GM23248 (cell line): Measurements from ENCODE around the gene CAV2. TPM values are rescaled to one million over a fixed set of nuclear protein-coding genes. Genes with fewer than 3 reads are reported as not detected.
A peak's percentile ranks its signal among the peaks of the same experiment; 100 is the strongest.

Experiments
- DNase-seq: peaks from one replicate; pipeline ENCODE4 v3.0.0-alpha.2; 2015
- H2AFZ ChIP-seq: fragments of 200-600 bp; sonication (generic); 2 replicates; pipeline ENCODE4 v1.6.1; 2016; ENCODE audit warnings: antibody characterized with exemption
- H3F3A ChIP-seq: fragments of 200-600 bp; sonication (generic); 2 replicates; pipeline ENCODE4 v1.6.1; 2016; ENCODE audit warnings: mild to moderate bottlenecking, antibody characterized with exemption, mixed run types; ENCODE audit not compliant: insufficient read depth
- H3K27ac ChIP-seq: fragments of 200-600 bp; sonication (generic); 2 replicates; pipeline ENCODE4 v1.5.1; 2016; ENCODE audit warnings: mild to moderate bottlenecking
- H3K27me3 ChIP-seq: fragments of 200-600 bp; sonication (generic); replicated peaks from 2 replicates; pipeline ENCODE4 v1.6.1; 2016; ENCODE audit warnings: mild to moderate bottlenecking; ENCODE audit not compliant: insufficient read depth
- H3K36me3 ChIP-seq: fragments of 200-600 bp; sonication (generic); 2 replicates; pipeline ENCODE4 v1.6.1; 2016; ENCODE audit warnings: low read depth, mild to moderate bottlenecking
- H3K4me1 ChIP-seq: fragments of 200-600 bp; sonication (generic); 2 replicates; pipeline ENCODE4 v1.6.1; 2016; ENCODE audit warnings: mild to moderate bottlenecking; ENCODE audit not compliant: insufficient read depth
- H3K4me2 ChIP-seq: fragments of 200-600 bp; sonication (generic); one replicate; pipeline ENCODE4 v1.6.1; 2016; ENCODE audit warnings: mild to moderate bottlenecking; ENCODE audit not compliant: unreplicated experiment
- H3K4me3 ChIP-seq: fragments of 200-600 bp; sonication (generic); 2 replicates; pipeline ENCODE4 v1.5.1; 2016; ENCODE audit warnings: mild to moderate bottlenecking
- H3K79me2 ChIP-seq: fragments of 200-600 bp; sonication (generic); 2 replicates; pipeline ENCODE4 v1.6.1; 2016; ENCODE audit warnings: mild to moderate bottlenecking; ENCODE audit not compliant: insufficient read depth
- H3K9ac ChIP-seq: fragments of 200-600 bp; sonication (generic); 2 replicates; pipeline ENCODE4 v1.6.1; 2016; ENCODE audit warnings: mild to moderate bottlenecking
- H3K9me2 ChIP-seq: fragments of 200-600 bp; sonication (generic); 2 replicates; pipeline ENCODE4 v1.6.1; 2016; ENCODE audit warnings: mixed run types, mild to moderate bottlenecking, moderate library complexity; ENCODE audit not compliant: insufficient read depth
- H3K9me3 ChIP-seq: fragments of 200-600 bp; sonication (generic); one replicate; pipeline ENCODE4 v1.6.1; 2017; ENCODE audit warnings: low read depth
- H4K20me1 ChIP-seq: fragments of 200-600 bp; sonication (generic); 2 replicates; pipeline ENCODE4 v1.6.0; 2016; ENCODE audit not compliant: insufficient read depth
- EZH2 ChIP-seq: fragments of 200-600 bp; sonication (generic); IDR thresholded peaks from 2 replicates; pipeline ENCODE4 v1.6.1; 2018; ENCODE audit warnings: antibody characterized with exemption, mild to moderate bottlenecking; ENCODE audit not compliant: insufficient read depth, poor library complexity, severe bottlenecking
- EZH2phosphoT487 ChIP-seq: fragments of 200-600 bp; sonication (generic); IDR thresholded peaks from 2 replicates; pipeline ENCODE4 v1.6.1; 2018; ENCODE audit warnings: antibody characterized with exemption, moderate library complexity, mild to moderate bottlenecking, low read depth; ENCODE audit not compliant: insufficient read depth
- WGBS, 2 experiments: methylation state at CpG; one replicate each; pipeline ENCODE4 v1.1.6; 2015 to 2017; ENCODE audit warnings: low lambda C conversion rate in 2 of 2, low coverage in 1 of 2; ENCODE audit errors: missing lambda C conversion rate in 2 of 2; 5-methylcytosine and 5-hydroxymethylcytosine counted together
- in situ Hi-C: fragments of 300-500 bp; cut with MboI; formaldehyde crosslinking; loops from 2 replicates; pipeline ENCODE4 v1.15.0; 2020
- polyA plus RNA-seq: library from polyadenylated mRNA; unstranded; fragments of >200 nt; fragmentation: Nextera tagmentation; extraction: Ambion mirVana; gene quantifications from 2 replicates; pipeline ENCODE4 v1.2.1, GENCODE V29; 2016
- total RNA-seq: library from RNA; depleted of rRNA; stranded (reverse); fragments of >200 nt; shearing (Covaris generic); gene quantifications from 2 replicates; pipeline ENCODE4 v1.2.3, GENCODE V29; 2014

Gene CAV2
- total and polyA plus RNA-seq, 2 experiments from 2014 or later = 283 to 344 TPM

- peak; percentile 98 for DNase-seq
- Histone ChIP-seq H3K4me3 (peak overlapping the region; percentile 95), H3K9ac (peak overlapping the region; percentile 99), H3K9me2 (no peaks in the 10 kb centered on the region), H3K27ac (peak overlapping the region; percentile 95), H3K9me3 (no peaks in the 10 kb centered on the region), H3K27me3 (no peaks in the 10 kb centered on the region), H2AFZ (no peak overlapping the region), H3K79me2 (peaks cover 79% of the 10 kb centered on the region), H3K36me3 (peaks cover 55% of the 10 kb centered on the region), H3K4me1 (peaks cover 46% of the 10 kb centered on the region), H4K20me1 (no peaks in the 10 kb centered on the region), H3K4me2 (peak overlapping the region; percentile 93), H3F3A (peaks cover 71% of the 10 kb centered on the region)
- in situ Hi-C loops = loop anchor here (10.0 kb wide), 1 partner anchor 263 kb away; no protein-coding TSS in a partner anchor
- TF ChIP-seq EZH2phosphoT487 (no peak), EZH2 (no peak)
- 13 to 23% methylated on average over 3 of the region's 3 CpGs for WGBS, 2 experiments
Measured at GRCh38 chr7:116528008-116528789, 28.7 kb downstream of the CAV2 start.

GRCh38 chr7:116529250-116529649 is 29.7 kb downstream of the CAV2 start:
- H3K9me3 ChIP-seq = no peaks in the 10 kb centered on the region
- H3K4me1 ChIP-seq = peaks cover 43% of the 10 kb centered on the region
- H3K27me3 ChIP-seq = no peaks in the 10 kb centered on the region
- H3K4me2 ChIP-seq = peak overlapping the region; percentile 93
- no peak overlapping the region for H2AFZ ChIP-seq
- TF ChIP-seq EZH2phosphoT487 (no peak), EZH2 (no peak)
- no peaks in the 10 kb centered on the region for H3K9me2 ChIP-seq
- in situ Hi-C loops = loop anchor here (10.0 kb wide), 1 partner anchor 264 kb away; no protein-coding TSS in a partner anchor
- peaks cover 69% of the 10 kb centered on the region for H3F3A ChIP-seq
- H3K36me3 ChIP-seq = peaks cover 62% of the 10 kb centered on the region
- peak overlapping the region; percentile 95 for H3K4me3 ChIP-seq
- DNase-seq = no peak
- H3K9ac ChIP-seq = peak overlapping the region; percentile 99
- H3K27ac ChIP-seq = peak overlapping the region; percentile 95
- WGBS, 2 experiments = 38 to 63% methylated on average over 1 of the region's 1 CpG
- no peaks in the 10 kb centered on the region for H4K20me1 ChIP-seq
- peaks cover 89% of the 10 kb centered on the region for H3K79me2 ChIP-seq

- H3K36me3 ChIP-seq = peaks cover 71% of the 10 kb centered on the region
- no peaks in the 10 kb centered on the region for H3K9me2 ChIP-seq
- H3K9me3 ChIP-seq = no peaks in the 10 kb centered on the region
- TF ChIP-seq EZH2phosphoT487 (no peak), EZH2 (no peak)
- peak overlapping the region; percentile 99 for H3K9ac ChIP-seq
- in situ Hi-C loops = loop anchor here (10.0 kb wide), 1 partner anchor 55 kb away; no protein-coding TSS in a partner anchor
- DNase-seq = no peak
- H3K27ac ChIP-seq = peak overlapping the region; percentile 95
- H3K4me1 ChIP-seq = peaks cover 52% of the 10 kb centered on the region
- H3K79me2 ChIP-seq = peaks cover 96% of the 10 kb centered on the region
- no peak overlapping the region for H2AFZ ChIP-seq
- peak overlapping the region; percentile 93 for H3K4me2 ChIP-seq
- no peaks in the 10 kb centered on the region for H3K27me3 ChIP-seq
- peaks cover 78% of the 10 kb centered on the region for H3F3A ChIP-seq
- peak overlapping the region; percentile 95 for H3K4me3 ChIP-seq
- no peaks in the 10 kb centered on the region for H4K20me1 ChIP-seq
- 54 to 56% methylated on average over 3 of the region's 3 CpGs for WGBS, 2 experiments
Measured at GRCh38 chr7:116530107-116530820, 30.7 kb downstream of the CAV2 start.

DNA sequence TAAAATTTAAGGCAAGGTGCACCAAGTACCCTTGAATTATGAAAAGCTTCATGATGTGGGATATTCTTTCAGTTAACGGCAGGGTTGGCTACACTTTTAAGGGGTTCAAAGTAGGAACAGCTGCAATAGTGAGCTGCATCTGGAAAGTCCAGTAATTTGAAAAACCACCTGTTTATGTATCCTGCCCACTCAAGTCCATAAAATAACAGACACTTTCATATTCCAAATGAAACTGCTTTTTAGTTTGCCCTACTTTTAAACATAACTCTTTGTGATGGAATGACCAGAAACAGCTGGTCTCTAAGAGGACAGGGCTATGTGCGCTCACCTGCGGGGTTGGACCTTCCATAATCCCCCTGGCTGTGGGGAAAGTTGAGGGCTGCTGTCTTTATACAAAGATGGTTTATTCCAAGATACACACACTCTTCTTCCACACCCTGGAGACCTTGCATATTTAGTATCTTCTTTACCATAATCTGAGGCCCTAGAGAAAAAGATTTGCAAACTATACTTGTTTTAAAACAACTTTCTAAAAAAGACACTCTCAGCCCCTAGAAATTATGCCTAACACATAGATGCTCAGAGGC is 32.7 kb downstream of the CAV2 start:
- H3K9me3 ChIP-seq = no peaks in the 10 kb centered on the region
- H2AFZ ChIP-seq = no peak overlapping the region
- in situ Hi-C loops = loop anchor here (10.0 kb wide), 1 partner anchor 53 kb away; no protein-coding TSS in a partner anchor
- H3K27ac ChIP-seq = peak overlapping the region; percentile 10; the same call in 1 of the 2 replicates
- H3K4me3 ChIP-seq = peak overlapping the region; percentile 95
- 69 to 72% methylated on average over 3 of the region's 3 CpGs for WGBS, 2 experiments
- TF ChIP-seq EZH2phosphoT487 (no peak), EZH2 (no peak)
- peaks cover 88% of the 10 kb centered on the region for H3F3A ChIP-seq
- peak overlapping the region; percentile 93 for H3K4me2 ChIP-seq
- no peaks in the 10 kb centered on the region for H3K27me3 ChIP-seq
- no peaks in the 10 kb centered on the region for H4K20me1 ChIP-seq
- H3K79me2 ChIP-seq = peaks cover 98% of the 10 kb centered on the region
- H3K4me1 ChIP-seq = peaks cover 55% of the 10 kb centered on the region
- no peak for DNase-seq
- H3K9me2 ChIP-seq = no peaks in the 10 kb centered on the region
- peaks cover 82% of the 10 kb centered on the region for H3K36me3 ChIP-seq
- H3K9ac ChIP-seq = no peak overlapping the region
